Measurements from ENCODE around the gene RAB7A.

- TF ChIP-seq CTCF (IDR thresholded peaks at IDR 0.05) = no peak
- no peak for TF ChIP-seq POLR2A (IDR thresholded peaks at IDR 0.05)
Measured at GRCh38 chr3:128861491-128861890, 135.5 kb downstream of the RAB7A start.
